Iris pigment epithelial cell (primary cell): ENCODE data around the gene PTPN23.

ENCODE experiments used
- DNase-seq: peaks from one replicate; pipeline ENCODE4 v3.0.0-alpha.2; 2011; ENCODE audit warnings: low read depth

The PTPN23 gene

GRCh38 chr3:47374587-47374986, 6.2 kb upstream of the PTPN23 start:
- no peak for DNase-seq

- DNase-seq: no peak
Measured at GRCh38 chr3:47376393-47376792, 4.4 kb upstream of the PTPN23 start.

- DNase-seq: no peak
Measured at GRCh38 chr3:47377186-47377585, 3.6 kb upstream of the PTPN23 start.

- DNase-seq: no peak
Measured at GRCh38 chr3:47378869-47379268, 2.0 kb upstream of the PTPN23 start.

GRCh38 chr3:47379411-47379899, 1.4 kb upstream of the PTPN23 start:
- DNase-seq: no peak

GRCh38 chr3:47380026-47380600, 708 bp upstream of the PTPN23 start:
- no peak for DNase-seq

- DNase-seq: peak; percentile 89
Measured at GRCh38 chr3:47381317-47382157, 716 bp downstream of the PTPN23 start.

GRCh38 chr3:47384425-47384824, 3.6 kb downstream of the PTPN23 start:
- DNase-seq: no peak

- DNase-seq: no peak
Measured at GRCh38 chr3:47385007-47385406, 4.2 kb downstream of the PTPN23 start.

GRCh38 chr3:47385796-47386195, 5.0 kb downstream of the PTPN23 start:
- no peak for DNase-seq

GRCh38 chr3:47392933-47393332, 12.1 kb downstream of the PTPN23 start:
- DNase-seq: no peak

- DNase-seq: peak; percentile 58
Measured at GRCh38 chr3:47394140-47394870, 13.5 kb downstream of the PTPN23 start.

- DNase-seq: no peak
Measured at GRCh38 chr3:47394881-47395280, 14.1 kb downstream of the PTPN23 start.

GRCh38 chr3:47398228-47398627, 17.4 kb downstream of the PTPN23 start:
- peak; percentile 44 for DNase-seq

- no peak for DNase-seq
Measured at GRCh38 chr3:47399016-47399415, 18.2 kb downstream of the PTPN23 start.

GRCh38 chr3:47399531-47400270, 18.9 kb downstream of the PTPN23 start:
- peak; percentile 85 for DNase-seq

GRCh38 chr3:47404431-47404876, 23.6 kb downstream of the PTPN23 start:
- DNase-seq: no peak

- peak; percentile 50 for DNase-seq
Measured at GRCh38 chr3:47404955-47405790, 24.4 kb downstream of the PTPN23 start.

GRCh38 chr3:47405820-47406761, 25.3 kb downstream of the PTPN23 start:
- DNase-seq: no peak

- DNase-seq: no peak
Measured at GRCh38 chr3:47406762-47407149, 25.9 kb downstream of the PTPN23 start.
